ENCODE measurements around the gene ANP32E.

The ANP32E gene

GRCh38 chr1:150263549-150263948, 27.6 kb upstream of the ANP32E start:
- in situ Hi-C loops (cut with MboI; ENCODE audit: low sequenced_read_pairs, unreplicated experiment) = no loop called here
- no peak for TF ChIP-seq CTCF (IDR thresholded peaks at IDR 0.05; ENCODE audit: borderline replicate concordance, control extremely low read depth, extremely low read depth, insufficient read depth, missing control alignments)
- no peak for DNase-seq (ENCODE audit: low spot score)

- DNase-seq (ENCODE audit: low spot score) = no peak
- in situ Hi-C loops (cut with MboI; ENCODE audit: low sequenced_read_pairs, unreplicated experiment) = no loop called here
- TF ChIP-seq CTCF (IDR thresholded peaks at IDR 0.05; ENCODE audit: borderline replicate concordance, control extremely low read depth, extremely low read depth, insufficient read depth, missing control alignments) = no peak
Measured at GRCh38 chr1:150262388-150263320, 26.7 kb upstream of the ANP32E start.

GRCh38 chr1:150261367-150261766, 25.5 kb upstream of the ANP32E start:
- in situ Hi-C loops (cut with MboI; ENCODE audit: low sequenced_read_pairs, unreplicated experiment) = no loop called here
- DNase-seq (ENCODE audit: low spot score) = no peak
- no peak for TF ChIP-seq CTCF (IDR thresholded peaks at IDR 0.05; ENCODE audit: borderline replicate concordance, control extremely low read depth, extremely low read depth, insufficient read depth, missing control alignments)

- in situ Hi-C loops (cut with MboI; ENCODE audit: low sequenced_read_pairs, unreplicated experiment) = no loop called here
- DNase-seq (ENCODE audit: low spot score) = no peak
- TF ChIP-seq CTCF (IDR thresholded peaks at IDR 0.05; ENCODE audit: borderline replicate concordance, control extremely low read depth, extremely low read depth, insufficient read depth, missing control alignments) = no peak
Measured at GRCh38 chr1:150259758-150260669, 24.1 kb upstream of the ANP32E start.

- TF ChIP-seq CTCF (IDR thresholded peaks at IDR 0.05; ENCODE audit: borderline replicate concordance, control extremely low read depth, extremely low read depth, insufficient read depth, missing control alignments) = no peak
- in situ Hi-C loops (cut with MboI; ENCODE audit: low sequenced_read_pairs, unreplicated experiment) = no loop called here
- no peak for DNase-seq (ENCODE audit: low spot score)
Measured at GRCh38 chr1:150259217-150259616, 23.3 kb upstream of the ANP32E start.

Measured in GM13976 (cell line).